Neutrophil (primary cell): ENCODE measurements around the gene SLC16A1.
A peak's percentile ranks its signal among the peaks of the same experiment; 100 is the strongest.
"Not testable (repeated sequence)": the region's sequence is repeated elsewhere in the genome, so short reads cannot be mapped to it uniquely, and the experiment has no call there.

ENCODE experiments used
- H3K27ac ChIP-seq: fragments of 200-600 bp; sonication (generic); 2 replicates; pipeline ENCODE4 v1.5.1; 2016; ENCODE audit warnings: mild to moderate bottlenecking, moderate library complexity
- H3K27me3 ChIP-seq: fragments of 200-600 bp; sonication (generic); 2 replicates; pipeline ENCODE4 v1.6.0; 2016; ENCODE audit warnings: mild to moderate bottlenecking
- H3K36me3 ChIP-seq: fragments of 200-600 bp; sonication (generic); 2 replicates; pipeline ENCODE4 v1.5.1; 2017
- H3K4me1 ChIP-seq, 2 experiments: fragments of 200-600 bp in 1 of 2; sonication (generic) in 1 of 2; 1 replicate in 1 of 2; 2 replicates in 1 of 2; pipeline versions ENCODE4 v1.5.1 to v1.6.1; 2013 to 2016; ENCODE audit warnings: low read depth in 1 of 2, low read length in 1 of 2, mild to moderate bottlenecking in 1 of 2, moderate library complexity in 1 of 2; ENCODE audit not compliant: control insufficient read depth in 1 of 2, insufficient read depth in 1 of 2
- H3K4me3 ChIP-seq, 2 experiments: fragments of 200-600 bp in 1 of 2; sonication (generic) in 1 of 2; 1 replicate in 1 of 2; 2 replicates in 1 of 2; pipeline ENCODE4 v1.5.1; 2013 to 2016; ENCODE audit warnings: low read depth in 1 of 2, low read length in 1 of 2, mild to moderate bottlenecking in 1 of 2, moderate library complexity in 1 of 2
- H3K9me3 ChIP-seq: fragments of 200-600 bp; sonication (generic); 2 replicates; pipeline ENCODE4 v1.5.1; 2016
- CTCF ChIP-seq: fragments of 200-600 bp; sonication (generic); IDR thresholded peaks from 2 replicates; pipeline ENCODE4 v1.5.1; 2016; ENCODE audit warnings: antibody characterized with exemption

Gene SLC16A1

GRCh38 chr1:112960384-112960783 is 4.4 kb upstream of the SLC16A1 start:
- no peak overlapping the region for H3K4me3 ChIP-seq
- peaks cover 28% of the 10 kb centered on the region for H3K27me3 ChIP-seq
- no peaks in the 10 kb centered on the region for H3K36me3 ChIP-seq
- no peak for TF ChIP-seq CTCF
- no peaks in the 10 kb centered on the region for H3K9me3 ChIP-seq
- no peak overlapping the region for H3K27ac ChIP-seq
- peaks cover 12 to 15% of the 10 kb centered on the region in 2 experiments for H3K4me1 ChIP-seq

GRCh38 chr1:112958236-112958635 is 2.2 kb upstream of the SLC16A1 start:
- Histone ChIP-seq H3K4me1 (peaks cover 16 to 19% of the 10 kb centered on the region in 2 experiments), H3K27me3 (peaks cover 50% of the 10 kb centered on the region)
- not testable (repeated sequence) for H3K9me3 ChIP-seq, H3K4me3 ChIP-seq, H3K27ac ChIP-seq, H3K36me3 ChIP-seq

- no peak overlapping the region for H3K4me3 ChIP-seq
- no peaks in the 10 kb centered on the region for H3K9me3 ChIP-seq
- H3K4me1 ChIP-seq, result peaks cover 16 to 19% of the 10 kb centered on the region in 2 experiments
- H3K27me3 ChIP-seq, result peaks cover 52% of the 10 kb centered on the region
- H3K27ac ChIP-seq, result no peak overlapping the region
- H3K36me3 ChIP-seq, result no peaks in the 10 kb centered on the region
- TF ChIP-seq CTCF, result no peak
Observed at GRCh38 chr1:112957133-112957812, 1.3 kb upstream of the SLC16A1 start.

- H3K27me3 ChIP-seq, result peaks cover 52% of the 10 kb centered on the region
- no peak for TF ChIP-seq CTCF
- H3K4me3 ChIP-seq, result peak overlapping the region; percentile 59 to 73
- no peaks in the 10 kb centered on the region for H3K9me3 ChIP-seq
- no peak overlapping the region for H3K27ac ChIP-seq
- H3K36me3 ChIP-seq, result no peaks in the 10 kb centered on the region
- H3K4me1 ChIP-seq, result peaks cover 16 to 19% of the 10 kb centered on the region in 2 experiments
Observed at GRCh38 chr1:112956544-112957132, 642 bp upstream of the SLC16A1 start.

- Histone ChIP-seq H3K4me1 (peaks cover 16 to 19% of the 10 kb centered on the region in 2 experiments), H3K9me3 (no peaks in the 10 kb centered on the region), H3K36me3 (no peaks in the 10 kb centered on the region), H3K4me3 (peak overlapping the region; percentile 59 to 73), H3K27me3 (peaks cover 52% of the 10 kb centered on the region), H3K27ac (no peak overlapping the region)
- no peak for TF ChIP-seq CTCF
Observed at GRCh38 chr1:112954945-112955772, 837 bp downstream of the SLC16A1 start.
